SK-N-MC (cell line): ENCODE results near the gene PSMD11.
"Not testable (repeated sequence)": the region's sequence is repeated elsewhere in the genome, so short reads cannot be mapped to it uniquely, and the experiment has no call there.

Source experiments
- DNase-seq: peaks from one replicate; pipeline ENCODE4 v3.0.0-alpha.2; 2011; ENCODE audit warnings: low read depth, low spot score
- H3K27ac ChIP-seq: fragments of 200-600 bp; sonication (generic); 2 replicates; pipeline ENCODE4 v1.5.1; 2016; ENCODE audit warnings: mixed run types
- H3K36me3 ChIP-seq: fragments of 200-600 bp; sonication (generic); 2 replicates; pipeline ENCODE4 v1.6.1; 2017; ENCODE audit warnings: antibody characterized with exemption, low read length, mixed read lengths; ENCODE audit not compliant: insufficient read depth
- H3K4me3 ChIP-seq: fragments of 200-600 bp; sonication (generic); 2 replicates; pipeline ENCODE4 v1.5.1; 2016
- H3K9ac ChIP-seq: fragments of 200-600 bp; sonication (generic); 2 replicates; pipeline ENCODE4 v1.8.0; 2017; ENCODE audit warnings: mixed run types, mixed read lengths; ENCODE audit not compliant: insufficient read length
- H3K9me3 ChIP-seq: fragments of 200-600 bp; sonication (generic); 2 replicates; pipeline ENCODE4 v1.6.1; 2017; ENCODE audit warnings: low read depth, mild to moderate bottlenecking, antibody characterized with exemption, low read length, moderate library complexity, mixed read lengths
- EZH2 ChIP-seq: fragments of 200-600 bp; sonication (generic); IDR thresholded peaks from one replicate; pipeline ENCODE4 v1.6.1; 2017; ENCODE audit warnings: antibody characterized with exemption
- FOXP2 ChIP-seq: optimal IDR thresholded peaks from 2 replicates; pipeline ENCODE3; 2011; ENCODE audit warnings: mild to moderate bottlenecking, moderate library complexity; ENCODE audit not compliant: insufficient read depth; ENCODE audit errors: extremely low read length, control extremely low read depth
- POLR2AphosphoS5 ChIP-seq: IDR thresholded peaks from 2 replicates; pipeline ENCODE4 v1.6.1; 2012; ENCODE audit warnings: mild to moderate bottlenecking, low read depth, low read length, borderline replicate concordance

PSMD11 gene

DNA sequence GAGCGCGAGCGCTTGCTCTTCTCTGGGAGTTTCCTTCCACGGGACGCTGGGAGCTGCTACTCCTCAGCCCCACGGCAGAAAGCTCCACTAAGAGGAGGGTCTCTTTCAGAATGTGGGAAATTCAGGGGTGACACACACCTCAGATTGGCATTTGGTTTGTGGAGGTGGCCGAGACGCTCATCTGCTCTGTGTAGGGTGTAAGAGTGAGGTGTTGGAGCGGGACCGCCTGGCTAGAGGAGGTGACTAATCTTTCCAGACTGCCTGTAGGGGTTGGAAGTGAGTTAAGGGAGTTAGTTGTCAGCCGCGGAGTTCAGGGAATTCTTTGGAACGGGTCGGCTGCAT lies 735 bp downstream of the PSMD11 start:
- Histone ChIP-seq H3K9ac (peak overlapping the region; percentile 96), H3K4me3 (peak overlapping the region; percentile 98), H3K9me3 (no peaks in the 10 kb centered on the region), H3K36me3 (peaks cover 47% of the 10 kb centered on the region), H3K27ac (peak overlapping the region; percentile 91; the same call in 1 of the 2 replicates)
- TF ChIP-seq FOXP2 = no peak
- TF ChIP-seq EZH2 = no peak
- no peak for TF ChIP-seq POLR2AphosphoS5
- DNase-seq = no peak

DNA sequence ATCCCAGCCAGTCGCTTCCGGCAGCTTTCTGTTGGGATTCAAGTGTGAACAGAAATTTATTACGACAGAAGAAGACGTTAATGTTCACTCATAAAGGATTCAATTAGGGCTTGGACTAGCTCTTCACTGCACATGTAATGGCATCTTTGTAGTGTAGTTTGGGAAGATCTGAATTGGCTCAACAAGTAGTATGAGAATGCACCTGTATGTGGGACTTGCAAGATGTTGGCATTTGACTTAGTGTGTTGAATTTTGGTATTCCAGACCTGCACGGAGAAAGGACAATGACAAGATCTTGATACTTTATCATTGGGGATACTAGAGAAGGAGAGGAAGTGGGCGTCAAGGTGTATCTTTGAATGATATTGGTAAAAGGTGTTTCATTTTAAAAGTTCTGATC lies 1.2 kb downstream of the PSMD11 start:
- DNase-seq = no peak
- H3K4me3 ChIP-seq = peak overlapping the region; percentile 98
- H3K36me3 ChIP-seq = peaks cover 49% of the 10 kb centered on the region
- TF ChIP-seq POLR2AphosphoS5 (no peak), FOXP2 (no peak), EZH2 (no peak)
- H3K9me3 ChIP-seq = no peaks in the 10 kb centered on the region
- H3K27ac ChIP-seq = peak overlapping the region; percentile 91; the same call in 1 of the 2 replicates
- H3K9ac ChIP-seq = peak overlapping the region; percentile 96

DNA sequence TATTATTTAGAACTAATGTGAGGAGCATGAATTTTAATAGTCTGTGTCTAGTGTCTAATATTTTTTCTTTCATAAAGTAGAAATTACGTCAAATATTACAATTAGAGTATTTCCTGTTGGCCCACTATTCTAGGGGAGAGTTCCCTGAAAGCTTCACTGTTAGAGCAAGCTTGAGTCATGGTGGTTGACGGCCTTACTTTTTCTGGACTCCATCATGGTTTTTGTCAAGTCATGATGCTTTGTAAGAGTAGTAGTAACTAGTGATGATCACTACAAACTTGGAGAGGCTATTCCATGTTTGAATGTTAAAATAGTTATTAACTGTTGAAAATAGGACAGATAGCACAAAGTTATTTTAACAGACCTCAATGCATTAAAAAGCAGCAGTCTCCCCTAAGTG lies 1.7 kb downstream of the PSMD11 start:
- H3K36me3 ChIP-seq = peaks cover 54% of the 10 kb centered on the region
- peak overlapping the region; percentile 98 for H3K4me3 ChIP-seq
- H3K27ac ChIP-seq = peak overlapping the region; percentile 91; the same call in 1 of the 2 replicates

DNA sequence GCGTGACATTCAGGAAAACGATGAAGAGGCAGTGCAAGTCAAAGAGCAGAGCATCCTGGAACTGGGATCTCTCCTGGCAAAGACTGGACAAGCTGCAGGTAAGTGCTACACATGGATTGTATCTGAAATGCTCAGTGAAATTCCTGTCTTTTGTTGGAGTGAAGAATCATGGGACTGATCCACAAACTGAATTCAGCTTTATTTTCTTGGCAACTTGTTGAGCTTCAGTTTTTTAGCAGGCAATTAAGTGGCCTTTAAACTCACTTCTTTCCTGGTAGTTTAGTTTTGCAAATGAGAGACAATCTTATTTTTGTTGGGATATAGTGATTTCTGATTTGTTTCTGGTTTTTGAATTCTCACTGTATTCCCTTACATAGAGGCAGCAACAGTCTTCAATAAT lies 2.6 kb downstream of the PSMD11 start:
- peaks cover 64% of the 10 kb centered on the region for H3K36me3 ChIP-seq
- no peaks in the 10 kb centered on the region for H3K9me3 ChIP-seq
- DNase-seq = no peak
- H3K27ac ChIP-seq = no peak overlapping the region
- H3K9ac ChIP-seq = peak overlapping the region; percentile 96
- TF ChIP-seq EZH2 (no peak), FOXP2 (no peak), POLR2AphosphoS5 (no peak)
- H3K4me3 ChIP-seq = peak overlapping the region; percentile 98

More for the DNA sequence above, 1.7 kb downstream of the PSMD11 start:
- DNase-seq = no peak
- TF ChIP-seq FOXP2 (no peak), EZH2 (no peak), POLR2AphosphoS5 (no peak)
- H3K9me3 ChIP-seq = no peaks in the 10 kb centered on the region
- peak overlapping the region; percentile 96 for H3K9ac ChIP-seq

DNA sequence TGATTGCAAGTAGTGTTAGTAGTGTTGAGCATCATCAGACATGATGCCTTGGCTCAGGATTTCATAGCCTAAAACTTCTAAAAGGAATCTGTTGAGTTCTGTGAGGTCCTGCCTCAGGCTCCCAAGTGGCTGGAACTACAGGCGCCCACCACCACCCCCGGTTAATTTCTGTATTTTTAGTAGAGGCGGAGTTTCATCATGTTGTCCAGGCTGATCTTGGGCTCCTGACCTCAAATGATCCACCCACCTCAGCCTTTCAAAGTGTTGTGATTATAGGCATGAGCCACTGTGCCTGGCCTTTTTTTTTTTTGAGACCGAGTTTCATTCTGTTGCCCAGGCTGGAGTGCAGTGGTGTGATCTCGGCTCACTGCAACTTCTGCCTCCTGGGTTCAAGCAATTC lies 5.7 kb downstream of the PSMD11 start:
- Histone ChIP-seq H3K36me3 (peaks cover 94% of the 10 kb centered on the region), H3K4me3 (no peak overlapping the region), H3K9me3 (no peaks in the 10 kb centered on the region), H3K9ac (no peak overlapping the region), H3K27ac (no peak overlapping the region)
- no peak for DNase-seq
- TF ChIP-seq FOXP2 (no peak), EZH2 (no peak), POLR2AphosphoS5 (no peak)

DNA sequence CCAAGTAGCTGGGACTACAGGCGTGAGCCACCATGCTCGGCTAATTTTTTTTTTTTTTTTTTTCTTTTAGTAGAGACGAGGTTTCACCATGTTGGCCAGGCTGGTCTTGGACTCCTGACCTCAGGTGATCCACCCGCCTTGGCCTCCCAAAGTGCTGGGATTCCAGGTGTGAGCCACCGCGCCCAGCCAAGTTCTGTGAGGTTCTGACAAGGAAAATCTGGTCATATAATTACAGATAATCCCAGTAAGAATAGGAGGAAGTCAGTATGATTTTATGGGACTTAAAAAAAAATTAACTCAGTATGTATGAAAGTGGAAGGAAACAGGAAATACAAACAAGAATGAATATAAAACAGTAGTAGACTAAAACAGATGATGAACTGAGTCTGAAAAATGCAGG lies 6.1 kb downstream of the PSMD11 start:
- DNase-seq, H3K9me3 ChIP-seq, H3K9ac ChIP-seq, H3K4me3 ChIP-seq, H3K27ac ChIP-seq: not testable (repeated sequence)
- peaks cover 98% of the 10 kb centered on the region for H3K36me3 ChIP-seq

DNA sequence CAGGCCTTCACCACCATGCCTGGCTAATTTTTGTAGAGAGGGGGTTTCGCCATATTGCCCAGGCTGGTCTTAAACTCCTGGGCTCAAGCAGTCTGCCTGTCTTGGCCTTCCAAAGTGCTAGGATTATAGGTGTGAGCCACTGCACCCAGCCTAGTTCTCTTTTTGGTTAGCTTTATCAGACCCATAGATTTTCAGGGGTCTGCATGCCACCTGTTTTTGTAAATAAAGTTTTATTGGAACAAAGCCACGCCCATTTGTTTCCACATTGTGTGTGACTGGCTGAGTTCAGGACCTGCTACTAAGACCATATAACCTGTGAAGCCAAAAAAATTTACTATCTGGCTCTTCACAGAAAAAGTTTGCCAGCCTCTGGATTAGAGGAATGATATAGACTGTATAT lies 7.6 kb downstream of the PSMD11 start:
- Histone ChIP-seq H3K4me3 (no peak overlapping the region), H3K36me3 (peaks cover 92% of the 10 kb centered on the region), H3K27ac (no peak overlapping the region), H3K9ac (no peak overlapping the region), H3K9me3 (no peaks in the 10 kb centered on the region)
- TF ChIP-seq FOXP2 = no peak
- TF ChIP-seq EZH2 = no peak
- TF ChIP-seq POLR2AphosphoS5 = no peak
- no peak for DNase-seq

DNA sequence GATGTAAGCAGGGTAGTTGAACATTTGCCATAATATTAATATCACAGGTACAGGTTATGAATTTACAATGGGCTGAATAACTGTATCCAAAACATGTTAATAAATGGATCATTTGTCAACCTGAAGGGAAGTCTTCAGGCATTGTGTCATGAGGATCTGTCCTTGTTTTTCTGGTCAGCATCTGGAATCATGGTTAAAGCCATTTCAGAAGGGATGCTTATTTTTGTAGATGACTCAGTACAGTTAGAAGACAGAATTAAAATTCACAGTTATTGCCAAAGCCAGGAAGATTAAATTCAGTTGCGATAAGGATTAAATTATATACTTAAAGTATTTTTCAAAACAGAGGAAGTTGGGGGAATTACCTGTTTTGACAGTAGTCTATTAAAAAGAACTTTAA lies 8.0 kb downstream of the PSMD11 start:
- Histone ChIP-seq H3K9ac (no peak overlapping the region), H3K27ac (no peak overlapping the region), H3K9me3 (no peaks in the 10 kb centered on the region), H3K4me3 (no peak overlapping the region), H3K36me3 (peaks cover 92% of the 10 kb centered on the region)
- DNase-seq = no peak
- TF ChIP-seq POLR2AphosphoS5 = no peak
- TF ChIP-seq FOXP2 = no peak
- no peak for TF ChIP-seq EZH2

DNA sequence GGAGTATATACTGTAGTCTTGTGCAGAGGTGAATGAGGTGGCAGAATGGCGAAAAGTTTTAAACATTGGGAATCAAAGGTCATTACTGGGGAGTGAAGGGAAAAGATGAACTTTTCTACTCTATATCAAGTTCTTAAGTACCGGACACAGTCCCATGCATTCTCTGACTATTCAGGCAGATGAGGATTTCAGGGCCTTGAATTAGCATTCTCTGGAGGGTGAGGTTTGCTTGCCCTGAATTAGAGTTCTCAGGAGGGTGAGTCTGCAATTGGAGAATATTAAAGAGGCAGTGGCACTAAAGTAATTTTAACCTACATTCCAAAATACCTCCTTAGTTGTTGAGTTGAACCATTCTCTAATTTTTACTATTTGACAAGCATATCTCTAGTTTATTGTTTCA lies 9.1 kb downstream of the PSMD11 start:
- Histone ChIP-seq H3K27ac (no peak overlapping the region), H3K36me3 (peaks cover 92% of the 10 kb centered on the region), H3K9ac (no peak overlapping the region), H3K4me3 (no peak overlapping the region), H3K9me3 (no peaks in the 10 kb centered on the region)
- no peak for DNase-seq
- TF ChIP-seq EZH2 (no peak), POLR2AphosphoS5 (no peak), FOXP2 (no peak)
